Cerebellar nuclear complex (tissue), 1 donor: ENCODE data around the gene ACTRT2.

Source experiments
- DNase-seq, 2 experiments: peaks; one replicate each; lab custom pipeline; 2025; lab: John Stamatoyannopoulos, UW

Gene ACTRT2

GRCh38 chr1:3055051-3055450 is 33.8 kb downstream of the ACTRT2 start:
- DNase-seq, result no peak

DNA sequence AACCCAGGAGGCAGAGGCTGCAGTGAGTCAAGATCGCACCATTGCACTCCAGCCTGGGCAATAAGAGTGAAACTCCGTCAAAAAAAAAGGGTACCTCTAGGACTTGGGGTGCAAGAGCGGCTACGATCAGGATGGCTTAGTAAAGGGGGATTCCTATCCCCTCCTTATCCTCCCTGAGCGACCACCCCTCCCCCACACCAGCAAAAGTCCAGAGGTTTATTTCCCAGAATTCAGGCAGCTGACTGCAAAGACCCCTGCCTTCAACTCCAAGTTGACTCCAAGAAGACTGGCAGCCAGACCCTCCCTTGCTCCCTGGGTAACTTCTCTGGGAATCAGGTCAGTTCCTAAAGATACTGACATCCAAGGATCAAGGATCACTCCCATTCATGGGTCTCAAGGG is 35.4 kb downstream of the ACTRT2 start:
- DNase-seq, result no peak

DNA sequence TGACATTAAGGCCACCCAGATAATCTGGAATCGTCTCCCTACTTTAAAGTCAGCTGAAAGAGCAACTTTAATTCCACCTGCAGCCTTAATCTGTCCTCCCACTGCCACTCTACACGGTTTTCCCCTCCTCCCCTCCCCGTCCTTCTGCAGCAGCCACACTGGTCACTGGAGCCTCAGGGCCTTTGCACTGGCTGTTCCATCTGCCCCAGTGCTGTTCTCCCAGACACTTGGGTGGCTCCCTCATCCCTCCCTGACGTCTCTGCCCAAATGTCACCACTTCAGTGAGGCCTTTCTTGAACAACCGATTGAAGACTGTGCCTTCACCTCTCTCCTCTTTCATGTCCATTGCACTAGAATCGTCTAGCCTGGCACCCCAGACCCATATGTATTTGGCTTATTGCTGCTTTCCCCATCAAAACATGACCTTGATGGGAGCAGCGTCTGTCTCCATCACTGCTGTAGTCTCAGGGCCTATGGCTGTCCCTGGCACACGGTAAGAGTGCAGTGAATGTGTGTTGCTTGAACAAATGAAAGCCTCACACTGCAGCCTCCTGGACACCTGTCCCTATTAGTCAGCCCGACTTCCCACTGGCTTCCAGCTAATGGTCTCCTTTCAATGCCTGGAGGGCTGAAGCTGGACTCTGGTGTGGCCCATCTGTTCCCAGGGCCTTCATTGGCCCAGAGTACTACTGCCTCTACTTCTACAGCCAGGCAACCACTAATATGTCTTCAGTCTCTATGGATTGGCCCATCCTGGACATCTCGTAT is 37.2 kb downstream of the ACTRT2 start:
- no peak for DNase-seq

- no peak for DNase-seq
Observed at GRCh38 chr1:3060127-3060526, 38.9 kb downstream of the ACTRT2 start.

- no peak for DNase-seq
Observed at GRCh38 chr1:3060601-3061551, 39.6 kb downstream of the ACTRT2 start.

- no peak for DNase-seq
Observed at GRCh38 chr1:3061566-3061965, 40.3 kb downstream of the ACTRT2 start.

DNA sequence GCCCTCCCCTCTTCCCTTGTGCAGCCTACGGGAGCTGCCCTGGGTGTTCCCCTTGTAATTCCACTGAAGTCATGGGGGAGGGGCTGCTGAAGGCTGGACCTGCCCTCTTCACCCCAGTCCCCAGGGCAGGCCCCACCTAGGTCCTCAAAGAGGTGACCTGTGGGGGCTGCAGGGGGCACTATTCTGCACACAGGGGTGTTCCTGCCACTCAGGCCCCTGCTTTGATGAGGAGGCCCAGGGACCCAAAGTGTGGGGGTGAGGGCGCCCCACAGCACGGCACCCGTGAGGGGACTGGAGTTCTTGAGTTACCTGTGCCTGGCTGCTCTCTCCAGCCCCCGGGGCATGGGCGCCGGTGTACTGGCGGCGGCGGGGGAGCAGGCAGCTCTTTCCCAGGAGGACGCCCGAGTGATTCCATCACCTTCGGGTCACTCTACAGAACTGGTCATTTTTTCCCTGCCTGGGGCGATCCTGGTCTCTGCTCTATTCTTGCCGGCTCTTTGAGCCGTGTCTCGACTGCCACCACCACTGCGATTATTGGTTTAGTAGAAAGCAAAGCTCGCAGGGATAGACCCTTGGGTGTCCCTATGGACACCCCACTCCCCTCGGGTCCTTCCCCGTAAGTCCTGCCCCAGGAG is 40.8 kb downstream of the ACTRT2 start:
- DNase-seq, result no peak

DNA sequence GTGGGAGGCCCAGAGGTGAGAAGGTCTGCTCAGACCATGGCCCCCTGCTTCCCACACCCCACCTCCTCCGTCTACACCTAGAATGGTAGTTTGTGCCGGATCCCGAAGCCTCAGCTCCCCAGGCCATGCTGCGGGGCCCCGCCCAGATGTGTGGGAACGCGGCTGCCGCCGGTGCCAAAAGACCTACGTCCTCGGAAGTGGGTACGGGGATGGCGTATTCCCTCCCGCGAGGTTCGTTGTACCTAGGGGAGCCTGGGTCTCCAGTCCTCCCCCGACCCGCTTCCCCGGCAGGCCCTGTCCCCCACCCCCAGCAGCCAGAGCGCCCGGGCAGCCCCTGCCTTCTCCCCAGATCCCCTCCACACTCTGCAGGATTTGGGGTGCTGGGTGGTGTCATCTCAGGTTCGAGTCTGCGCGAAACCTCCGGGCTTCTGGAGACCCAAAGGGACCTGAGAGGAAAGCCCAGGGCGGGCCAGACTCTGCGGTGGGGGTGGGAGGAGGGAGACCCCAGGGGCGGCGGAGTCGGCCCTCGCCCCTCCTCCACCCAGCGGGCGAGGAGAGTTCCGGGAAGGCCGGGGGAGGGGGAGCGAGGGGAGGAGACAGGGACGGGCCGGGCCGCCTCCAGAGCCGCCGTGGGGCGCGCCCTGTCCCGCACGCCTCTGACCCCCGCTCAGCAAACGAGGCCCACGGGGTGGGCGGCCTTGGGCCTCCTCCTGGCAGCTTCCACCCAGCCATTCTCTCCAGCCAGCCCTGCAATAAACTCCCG is 41.5 kb downstream of the ACTRT2 start:
- DNase-seq, result no peak

- no peak for DNase-seq
Observed at GRCh38 chr1:3063379-3064295, 42.4 kb downstream of the ACTRT2 start.

DNA sequence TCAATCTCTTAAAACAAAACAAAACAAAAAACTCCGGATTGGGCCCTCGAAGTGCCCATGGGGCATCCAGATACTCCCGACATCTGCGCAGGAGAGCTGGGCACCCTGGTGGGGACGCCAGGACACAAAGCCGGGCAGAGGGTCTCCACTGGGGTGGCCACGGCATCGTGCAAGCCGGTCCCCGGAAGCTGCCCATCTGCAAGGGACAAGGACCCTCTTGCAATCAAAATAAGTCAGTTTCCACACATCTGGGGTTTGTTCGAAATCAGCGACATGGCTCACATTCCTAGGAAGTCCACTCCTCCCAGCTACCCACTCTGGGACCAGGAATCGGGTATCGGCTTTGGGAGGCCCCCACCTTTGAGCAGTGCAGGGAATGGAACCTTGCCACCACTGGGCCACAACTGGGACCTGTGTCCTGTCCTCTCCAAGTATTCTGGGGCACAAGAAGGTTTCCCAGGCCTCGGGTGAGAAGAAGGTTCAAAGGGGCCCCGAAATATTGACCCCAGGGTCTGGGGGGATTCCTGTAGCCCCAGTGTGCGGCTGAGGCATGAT is 43.1 kb downstream of the ACTRT2 start:
- no peak for DNase-seq

- DNase-seq, result no peak
Observed at GRCh38 chr1:3064901-3065300, 43.6 kb downstream of the ACTRT2 start.

DNA sequence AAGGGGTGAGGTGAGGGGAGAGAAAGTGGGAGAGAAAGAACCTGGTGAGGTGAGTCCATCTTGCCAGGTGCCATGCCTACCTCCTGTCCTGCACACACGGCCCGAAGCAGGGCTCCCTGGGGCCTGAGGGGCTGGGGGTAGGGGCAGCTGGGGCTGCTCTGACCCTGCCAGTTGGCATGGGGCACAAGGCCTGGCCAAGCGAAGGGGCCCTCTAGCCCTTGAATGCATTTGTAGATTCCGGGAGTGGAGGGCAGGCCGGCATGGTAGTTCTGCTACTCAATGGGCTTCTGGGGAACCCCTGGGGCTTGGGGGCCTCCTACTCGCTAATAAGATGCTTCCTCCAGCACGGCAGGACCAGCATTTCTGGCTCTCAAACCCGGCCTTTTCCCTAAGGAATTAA is 44.1 kb downstream of the ACTRT2 start:
- no peak for DNase-seq

GRCh38 chr1:3065797-3066196 is 44.5 kb downstream of the ACTRT2 start:
- no peak for DNase-seq

DNA sequence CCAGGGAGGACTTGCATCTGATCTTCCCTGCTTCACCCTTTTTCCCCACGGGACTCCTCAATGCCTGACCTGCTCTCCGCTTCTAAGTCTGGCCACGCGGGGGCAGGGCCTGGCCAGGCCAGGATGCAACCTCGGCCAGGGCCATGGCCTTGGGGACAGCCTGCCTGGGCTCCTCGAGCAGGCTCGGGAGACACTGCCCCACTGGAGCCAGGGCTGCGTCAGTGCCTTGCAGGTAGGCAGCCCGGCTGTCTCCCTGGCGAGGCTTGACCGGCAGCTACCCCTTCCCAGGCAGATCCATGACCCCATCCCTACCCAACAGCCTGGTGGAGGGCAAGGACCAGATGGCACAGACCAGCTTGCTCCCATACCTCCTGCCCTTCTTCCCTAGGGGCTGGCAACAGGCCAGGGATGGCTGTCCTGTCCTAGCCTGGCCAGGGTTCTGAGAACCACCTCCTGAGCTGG is 45.0 kb downstream of the ACTRT2 start:
- no peak for DNase-seq

GRCh38 chr1:3066826-3067225 is 45.6 kb downstream of the ACTRT2 start:
- no peak for DNase-seq

- DNase-seq, result no peak
Observed at GRCh38 chr1:3067301-3067670, 46.0 kb downstream of the ACTRT2 start.

DNA sequence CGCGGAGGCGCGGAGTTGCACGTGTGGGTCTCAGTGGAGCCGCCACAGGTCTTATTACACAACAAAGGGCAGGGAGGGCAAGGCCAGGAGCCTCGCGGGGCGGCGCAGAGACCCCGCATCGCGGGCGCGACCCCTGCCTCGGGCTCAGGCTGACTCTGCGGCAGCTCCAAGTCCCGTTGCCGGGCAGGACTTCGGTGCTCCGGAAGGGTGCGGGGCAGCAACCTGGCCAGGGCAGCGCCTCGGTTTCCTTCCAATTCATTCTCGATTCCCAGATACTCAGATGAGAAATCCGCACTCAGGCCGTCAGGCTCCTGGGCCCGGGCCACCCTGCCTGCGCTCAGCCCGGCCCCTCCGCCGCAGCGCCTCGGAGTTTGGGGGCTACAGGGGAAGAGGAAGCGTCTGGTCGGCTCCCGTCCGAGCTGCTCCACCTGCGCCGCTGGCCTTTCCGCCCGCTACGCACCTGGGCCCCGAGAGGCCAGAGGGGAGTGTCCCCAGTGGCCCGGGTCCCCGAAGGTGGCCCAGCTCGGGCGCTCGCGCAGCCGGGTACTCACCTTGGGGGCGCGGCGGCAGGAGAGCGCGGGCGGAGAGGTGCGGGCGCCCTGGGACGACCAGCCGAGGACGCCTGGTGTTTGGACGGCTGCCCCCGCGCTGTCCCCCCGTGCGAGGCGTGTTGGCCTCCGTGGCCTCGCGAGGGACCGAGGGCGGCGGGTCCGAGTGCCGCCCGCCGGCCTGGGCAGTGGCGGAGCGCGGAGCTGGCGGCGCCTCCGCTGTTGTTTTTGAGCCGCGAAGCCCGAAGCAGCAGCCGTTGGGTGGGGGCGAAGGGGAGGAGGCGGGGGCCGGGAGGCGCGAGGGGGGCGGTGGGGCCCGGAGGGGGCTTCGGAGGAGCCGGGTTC is 46.6 kb downstream of the ACTRT2 start:
- no peak for DNase-seq

- DNase-seq, result no peak
Observed at GRCh38 chr1:3068564-3069431, 47.5 kb downstream of the ACTRT2 start, which contains the start of gene PRDM16. Gene PRDM16, plus strand, starts transcription at chr1:3069203. Its CDS starts 57 bp downstream, at chr1:3069260.
